OCI-LY7 (cell line): ENCODE data around the gene MVB12B. TPM values are rescaled to one million over a fixed set of nuclear protein-coding genes. Genes with fewer than 3 reads are reported as not detected.

Experiments used
- BruUV-seq: library from RNA; stranded (reverse); fragments of 400-500 nt; replicated peaks from 2 replicates; lab custom pipeline; 2021; lab: Mats Ljungman, UMichigan
- CTCF ChIA-PET: fragments of 300-600 bp; sonication (Branson Sonifier 250); formaldehyde crosslinking; loops from one replicate; lab custom pipeline; 2022; ENCODE audit warnings: antibody characterized with exemption; ENCODE audit not compliant: unreplicated experiment; lab: Charles Lee
- POLR2A ChIA-PET: fragments of 300-600 bp; sonication (Branson Sonifier 250); formaldehyde crosslinking; loops from one replicate; lab custom pipeline; 2022; ENCODE audit warnings: antibody characterized with exemption; lab: Charles Lee
- DNase-seq: peaks from one replicate; pipeline ENCODE4 v3.0.0-alpha.2; 2015; ENCODE audit warnings: low spot score
- H2AFZ ChIP-seq: fragments of 200-600 bp; sonication (generic), shearing (Covaris generic); 2 replicates; pipeline ENCODE4 v1.6.1; 2014; ENCODE audit warnings: mild to moderate bottlenecking, antibody characterized with exemption, low read length, moderate library complexity
- H3K27ac ChIP-seq: fragments of 200-600 bp; sonication (generic); 2 replicates; pipeline ENCODE4 v1.5.1; 2014; ENCODE audit warnings: mixed run types, low read depth, mild to moderate bottlenecking, moderate library complexity, low read length, inconsistent platforms; ENCODE audit not compliant: poor library complexity, severe bottlenecking
- H3K36me3 ChIP-seq: fragments of 200-600 bp; sonication (generic); 2 replicates; pipeline ENCODE4 v1.6.1; 2014; ENCODE audit warnings: mild to moderate bottlenecking, antibody characterized with exemption, low read length, moderate library complexity, mixed read lengths; ENCODE audit not compliant: insufficient read depth
- H3K4me1 ChIP-seq: fragments of 200-600 bp; sonication (generic); 2 replicates; pipeline ENCODE4 v1.5.1; 2014; ENCODE audit warnings: mild to moderate bottlenecking, low read length; ENCODE audit not compliant: insufficient read depth, poor library complexity, severe bottlenecking
- H3K4me2 ChIP-seq: fragments of 200-600 bp; sonication (generic); 2 replicates; pipeline ENCODE4 v1.6.1; 2014; ENCODE audit warnings: mild to moderate bottlenecking, low read length
- H3K4me3 ChIP-seq: fragments of 200-600 bp; sonication (generic); 2 replicates; pipeline ENCODE4 v1.5.1; 2014; ENCODE audit warnings: mild to moderate bottlenecking, low read depth, low read length; ENCODE audit not compliant: poor library complexity, severe bottlenecking
- H3K79me2 ChIP-seq: fragments of 200-600 bp; sonication (generic); 2 replicates; pipeline ENCODE4 v1.6.1; 2016; ENCODE audit warnings: low read depth, mild to moderate bottlenecking, low read length, moderate library complexity, mixed read lengths; ENCODE audit not compliant: insufficient read depth
- H3K9me2 ChIP-seq: fragments of 200-600 bp; sonication (generic); 2 replicates; pipeline ENCODE4 v1.6.1; 2016; ENCODE audit warnings: mild to moderate bottlenecking, low read length, mixed read lengths; ENCODE audit not compliant: insufficient read depth
- H3K9me3 ChIP-seq: fragments of 200-600 bp; sonication (generic); 2 replicates; pipeline ENCODE4 v1.6.1; 2014; ENCODE audit warnings: mild to moderate bottlenecking, mixed run types, low read length, mixed read lengths
- H4K20me1 ChIP-seq: fragments of 200-600 bp; sonication (generic); 2 replicates; pipeline ENCODE4 v1.6.1; 2014; ENCODE audit warnings: mild to moderate bottlenecking, antibody characterized with exemption, low read length, moderate library complexity, mixed read lengths; ENCODE audit not compliant: insufficient read depth
- EZH2phosphoT487 ChIP-seq: fragments of 200-600 bp; sonication (generic); IDR thresholded peaks from 2 replicates; pipeline ENCODE4 v1.6.1; 2018; ENCODE audit warnings: low read depth, borderline replicate concordance, mild to moderate bottlenecking, mixed run types, antibody characterized with exemption, low read length, moderate library complexity, mixed read lengths
- intact Hi-C: fragments of 100-400 bp; cut with micrococcal nuclease; formaldehyde crosslinking; loops from one replicate; pipeline ENCODE4 v1.10.0; 2022; ENCODE audit not compliant: unreplicated experiment
- total RNA-seq, 2 experiments: library from RNA; depleted of rRNA in 1 of 2; stranded (reverse); fragments of >200 nt in 1 of 2; shearing (Covaris generic) in 1 of 2; gene quantifications; 2 replicates each; pipeline ENCODE4 v1.2.3, GENCODE V29; 2014 to 2022
- TF ChIP-seq, protein P1 (sequence below): fragments of 200-600 bp; sonication (generic); conservative IDR thresholded peaks from 2 replicates; pipeline ENCODE4 v1.5.1; 2014; ENCODE audit warnings: mild to moderate bottlenecking, antibody characterized with exemption, low read length, moderate library complexity, mixed read lengths

The MVB12B gene
- total RNA-seq, 2 experiments from 2014 or later: 1.3 TPM; not detected in 1

DNA sequence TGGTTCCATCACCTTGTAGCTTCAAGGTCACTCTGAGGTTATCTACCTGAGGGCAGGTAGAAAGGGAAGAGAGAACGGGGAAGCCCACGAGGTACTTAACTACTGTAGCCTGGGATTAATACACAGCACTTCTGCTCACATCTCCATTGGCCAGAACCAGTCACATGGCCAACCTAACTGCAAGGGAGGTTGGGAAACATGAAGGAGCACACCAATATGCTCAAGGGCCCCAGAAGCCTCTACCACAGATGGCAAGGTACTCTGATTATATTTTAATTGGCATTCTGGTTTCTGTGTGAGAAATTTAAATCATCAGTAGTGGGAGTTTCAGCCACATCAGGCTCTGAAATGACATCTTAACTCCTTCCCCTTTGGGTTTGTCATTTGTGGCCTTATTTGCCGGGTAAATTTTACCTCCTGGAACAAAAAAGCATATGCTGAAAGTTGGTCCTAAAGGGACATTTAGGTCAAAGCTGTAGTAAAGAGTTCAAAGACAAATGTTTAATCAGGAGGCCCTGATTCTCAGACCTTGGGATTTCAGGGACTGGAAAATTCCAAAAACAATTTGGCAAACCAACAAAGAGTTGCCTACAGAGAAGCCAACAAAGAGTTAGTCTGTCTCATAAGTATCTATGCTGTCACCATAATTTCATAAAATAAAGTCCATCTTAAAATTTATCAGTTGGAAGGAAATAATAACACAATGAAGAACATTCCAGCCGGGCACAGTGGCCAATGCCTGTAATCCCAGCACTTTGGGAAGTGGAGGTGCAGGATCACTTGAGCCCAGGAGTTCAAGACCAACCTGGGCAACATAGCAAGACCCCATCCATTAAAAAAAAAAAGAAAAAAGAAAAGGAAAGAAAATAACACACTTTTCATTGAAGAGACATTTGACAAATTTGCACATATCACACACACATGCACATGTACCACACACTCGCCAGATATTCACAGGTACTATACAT lies 13.8 kb upstream of the MVB12B start:
- CTCF ChIA-PET: no interaction called here
- no peaks in the 10 kb centered on the region for H4K20me1 ChIP-seq
- no peak overlapping the region for H3K4me3 ChIP-seq
- no peak for DNase-seq
- no TSS peak for BruUV-seq
- intact Hi-C loops: no loop called here
- no peak for TF ChIP-seq EZH2phosphoT487
- TF ChIP-seq, protein P1, sequence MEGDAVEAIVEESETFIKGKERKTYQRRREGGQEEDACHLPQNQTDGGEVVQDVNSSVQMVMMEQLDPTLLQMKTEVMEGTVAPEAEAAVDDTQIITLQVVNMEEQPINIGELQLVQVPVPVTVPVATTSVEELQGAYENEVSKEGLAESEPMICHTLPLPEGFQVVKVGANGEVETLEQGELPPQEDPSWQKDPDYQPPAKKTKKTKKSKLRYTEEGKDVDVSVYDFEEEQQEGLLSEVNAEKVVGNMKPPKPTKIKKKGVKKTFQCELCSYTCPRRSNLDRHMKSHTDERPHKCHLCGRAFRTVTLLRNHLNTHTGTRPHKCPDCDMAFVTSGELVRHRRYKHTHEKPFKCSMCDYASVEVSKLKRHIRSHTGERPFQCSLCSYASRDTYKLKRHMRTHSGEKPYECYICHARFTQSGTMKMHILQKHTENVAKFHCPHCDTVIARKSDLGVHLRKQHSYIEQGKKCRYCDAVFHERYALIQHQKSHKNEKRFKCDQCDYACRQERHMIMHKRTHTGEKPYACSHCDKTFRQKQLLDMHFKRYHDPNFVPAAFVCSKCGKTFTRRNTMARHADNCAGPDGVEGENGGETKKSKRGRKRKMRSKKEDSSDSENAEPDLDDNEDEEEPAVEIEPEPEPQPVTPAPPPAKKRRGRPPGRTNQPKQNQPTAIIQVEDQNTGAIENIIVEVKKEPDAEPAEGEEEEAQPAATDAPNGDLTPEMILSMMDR: no peak
- H2AFZ ChIP-seq: no peak overlapping the region
- POLR2A ChIA-PET: no interaction called here
- no peaks in the 10 kb centered on the region for H3K4me1 ChIP-seq
- no peaks in the 10 kb centered on the region for H3K79me2 ChIP-seq
- H3K9me2 ChIP-seq: no peaks in the 10 kb centered on the region
- no peaks in the 10 kb centered on the region for H3K36me3 ChIP-seq
- no peak overlapping the region for H3K4me2 ChIP-seq
- no peaks in the 10 kb centered on the region for H3K9me3 ChIP-seq
- no peak overlapping the region for H3K27ac ChIP-seq

DNA sequence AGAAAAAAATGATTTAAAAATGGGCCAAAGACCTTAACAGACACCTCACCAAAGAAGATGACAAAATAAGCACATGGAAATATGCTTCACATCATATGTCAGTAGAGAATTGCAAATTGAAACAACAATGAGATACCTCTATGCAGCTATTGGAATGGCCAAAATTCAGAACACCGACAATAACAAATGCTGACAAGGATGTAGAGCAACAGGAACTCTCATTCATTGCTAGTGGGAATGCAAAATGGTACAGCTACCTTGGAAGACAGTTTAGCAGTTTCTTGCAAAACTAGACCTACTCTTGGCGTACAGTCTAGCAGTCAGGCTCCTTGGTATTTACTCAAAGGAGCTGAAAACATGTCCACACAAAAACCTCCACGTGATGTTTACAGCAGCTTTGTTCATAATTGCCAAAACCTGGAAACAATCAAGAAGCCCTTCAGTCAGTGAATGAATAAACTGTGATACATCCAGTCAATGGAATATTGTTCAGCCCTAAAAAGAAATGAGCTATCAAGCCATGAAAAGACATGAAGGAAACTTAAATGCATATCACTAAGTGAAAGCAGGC lies 10.5 kb upstream of the MVB12B start:
- ChIA-PET POLR2A (interaction anchor here (0.7 kb wide), 2 partner anchors 188 to 836 kb away, joined by 3 to 5 read pairs; no protein-coding TSS in a partner anchor), CTCF (no interaction called here)
- DNase-seq: no peak
- intact Hi-C loops: loop anchor here (2.0 to 5.0 kb wide), 2 partner anchors 83 to 176 kb away; no protein-coding TSS in a partner anchor
- H3K9me2 ChIP-seq: no peaks in the 10 kb centered on the region
- TF ChIP-seq, protein P1: no peak
- no peak for TF ChIP-seq EZH2phosphoT487
- no peaks in the 10 kb centered on the region for H3K79me2 ChIP-seq
- no peak overlapping the region for H3K4me3 ChIP-seq
- BruUV-seq: no TSS peak
- no peaks in the 10 kb centered on the region for H3K36me3 ChIP-seq
- H3K9me3 ChIP-seq: no peaks in the 10 kb centered on the region
- no peak overlapping the region for H3K4me2 ChIP-seq
- no peak overlapping the region for H2AFZ ChIP-seq
- no peak overlapping the region for H3K27ac ChIP-seq
- no peaks in the 10 kb centered on the region for H4K20me1 ChIP-seq
- H3K4me1 ChIP-seq: no peaks in the 10 kb centered on the region
